HCT116 (cell line): Measurements from ENCODE around the gene TFIP11. TPM values are rescaled to one million over a fixed set of nuclear protein-coding genes. Genes with fewer than 3 reads are reported as not detected.

Experiments
- ATAC-seq: fragments of 200-7000 bp; cut with Tn5 transposase; 2 replicates; pipeline ENCODE4 v1.9.1; 2020; ENCODE audit warnings: mild to moderate bottlenecking, moderate library complexity
- BruUV-seq: library from RNA; stranded (reverse); fragments of 400-500 nt; replicated peaks from 2 replicates; lab custom pipeline; 2021; lab: Mats Ljungman, UMichigan
- CTCF ChIA-PET: fragments of 300-600 bp; sonication (Branson Sonifier 250); formaldehyde crosslinking; loops from one replicate; lab custom pipeline; 2021; ENCODE audit warnings: antibody characterized with exemption; lab: Charles Lee
- POLR2A ChIA-PET: fragments of 300-600, 350-600 bp; sonication (Branson Sonifier 250); formaldehyde crosslinking; loops from one replicate; lab custom pipeline; 2021; ENCODE audit warnings: antibody characterized with exemption; lab: Charles Lee
- RAD21 ChIA-PET, 2 experiments: fragments of 300-600 bp; sonication (Branson Sonifier 250); formaldehyde crosslinking; loops; one replicate each; lab custom pipeline; 2023; ENCODE audit warnings: low total read pairs in 2 of 2; ENCODE audit not compliant: uncharacterized antibody in 2 of 2, unreplicated experiment in 2 of 2, low non-redundant PET in 1 of 2; lab: Charles Lee
- DNase-seq: peaks from one replicate; pipeline ENCODE4 v3.0.0-alpha.2; 2010; ENCODE audit warnings: low read depth, low spot score
- H2AFZ ChIP-seq: fragments of 200-600 bp; shearing (Covaris generic), sonication (generic); 2 replicates; pipeline ENCODE4 v1.6.1; 2017; ENCODE audit warnings: low read depth, mixed run types, mixed read lengths, antibody characterized with exemption, low read length; ENCODE audit not compliant: poor library complexity, severe bottlenecking
- H3K27ac ChIP-seq: 2 replicates; pipeline ENCODE4 v1.5.1; 2012; ENCODE audit warnings: low read depth, low read length
- H3K27me3 ChIP-seq: fragments of 200-600 bp; sonication (generic); 2 replicates; pipeline ENCODE4 v1.6.1; 2016; ENCODE audit warnings: mixed run types, low read length, mixed read lengths; ENCODE audit not compliant: insufficient read depth
- H3K36me3 ChIP-seq, 2 experiments: fragments of 200-500 bp in 1 of 2; fragments of 200-600 bp in 1 of 2; sonication (Bioruptor generic) in 1 of 2; sonication (generic) in 1 of 2; 2 replicates each; pipeline versions ENCODE4 v1.5.1 to v1.6.1; 2014 to 2016; ENCODE audit warnings: low read length in 2 of 2, inconsistent platforms in 1 of 2, mixed read lengths in 1 of 2, mixed run types in 1 of 2; ENCODE audit not compliant: insufficient read depth in 2 of 2, control insufficient read depth in 1 of 2
- H3K4me1 ChIP-seq, 2 experiments: fragments of 200-600 bp in 1 of 2; sonication (generic) in 1 of 2; 2 replicates each; pipeline versions ENCODE4 v1.5.1 to v1.6.1; 2012 to 2017; ENCODE audit warnings: low read length in 2 of 2, inconsistent platforms in 1 of 2, mild to moderate bottlenecking in 1 of 2, mixed read lengths in 1 of 2, mixed run types in 1 of 2, moderate library complexity in 1 of 2; ENCODE audit not compliant: insufficient read depth in 2 of 2, control insufficient read depth in 1 of 2
- H3K4me2 ChIP-seq: fragments of 200-600 bp; sonication (generic); 2 replicates; pipeline ENCODE4 v1.6.1; 2017; ENCODE audit warnings: mixed run types, low read length, mixed read lengths
- H3K4me3 ChIP-seq, 2 experiments: fragments of 200-600 bp in 1 of 2; sonication (generic) in 1 of 2; replicated peaks in 1 of 2; 2 replicates each; pipeline ENCODE4 v1.5.1; 2011 to 2016; ENCODE audit warnings: low read length in 2 of 2, control low read depth in 1 of 2, low read depth in 1 of 2, mild to moderate bottlenecking in 1 of 2, mixed read lengths in 1 of 2, mixed run types in 1 of 2
- H3K79me2 ChIP-seq: fragments of 200-600 bp; sonication (generic); 2 replicates; pipeline ENCODE4 v1.6.1; 2017; ENCODE audit warnings: mild to moderate bottlenecking, mixed run types, low read length, moderate library complexity, mixed read lengths; ENCODE audit not compliant: insufficient read depth
- H3K9ac ChIP-seq: fragments of 200-600 bp; sonication (generic); 2 replicates; pipeline ENCODE4 v1.6.1; 2016; ENCODE audit warnings: low read length, mixed read lengths
- H3K9me2 ChIP-seq: fragments of 200-600 bp; sonication (generic), shearing (Covaris generic); 2 replicates; pipeline ENCODE4 v1.6.1; 2017; ENCODE audit warnings: mixed run types, mild to moderate bottlenecking, moderate library complexity; ENCODE audit not compliant: insufficient read depth
- H3K9me3 ChIP-seq, 2 experiments: fragments of 200-500 bp in 1 of 2; fragments of 200-600 bp in 1 of 2; sonication (Bioruptor generic) in 1 of 2; sonication (generic) in 1 of 2; 2 replicates each; pipeline ENCODE4 v1.6.1; 2014 to 2017; ENCODE audit warnings: low read length in 2 of 2, mixed read lengths in 2 of 2, inconsistent platforms in 1 of 2, low read depth in 1 of 2, mild to moderate bottlenecking in 1 of 2, mixed run types in 1 of 2, moderate library complexity in 1 of 2; ENCODE audit not compliant: control insufficient read depth in 1 of 2, insufficient read depth in 1 of 2
- H4K20me1 ChIP-seq: fragments of 200-600 bp; sonication (generic), shearing (Covaris generic); 2 replicates; pipeline ENCODE4 v1.6.1; 2017; ENCODE audit warnings: mixed run types, mild to moderate bottlenecking, moderate library complexity; ENCODE audit not compliant: insufficient read depth
- CBX3 ChIP-seq: IDR thresholded peaks from 2 replicates; pipeline ENCODE4 v1.6.1; 2012; ENCODE audit warnings: low read depth
- EGR1 ChIP-seq: IDR thresholded peaks from 2 replicates; pipeline ENCODE4 v1.6.1; 2012; ENCODE audit warnings: low read depth
- ELF1 ChIP-seq: IDR thresholded peaks from 2 replicates; pipeline ENCODE4 v1.6.1; 2012; ENCODE audit warnings: low read depth, borderline replicate concordance
- EZH2 ChIP-seq: fragments of 200-600 bp; sonication (generic); IDR thresholded peaks from 2 replicates; pipeline ENCODE4 v1.6.1; 2017; ENCODE audit warnings: antibody characterized with exemption, mixed run types
- JUND ChIP-seq: IDR thresholded peaks from 2 replicates; pipeline ENCODE4 v1.6.1; 2012
- POLR2A ChIP-seq: IDR thresholded peaks from 2 replicates; pipeline ENCODE4 v1.7.0; 2011; ENCODE audit warnings: borderline replicate concordance; ENCODE audit not compliant: insufficient read depth, insufficient read length; ENCODE audit errors: extremely low read depth
- POLR2AphosphoS5 ChIP-seq: IDR thresholded peaks from 2 replicates; pipeline ENCODE4 v1.6.1; 2011; ENCODE audit warnings: mild to moderate bottlenecking, low read depth, low read length, moderate library complexity
- SIN3A ChIP-seq: IDR thresholded peaks from 2 replicates; pipeline ENCODE4 v1.6.1; 2012; ENCODE audit warnings: low read depth
- SP1 ChIP-seq: IDR thresholded peaks from 2 replicates; pipeline ENCODE4 v1.6.1; 2012; ENCODE audit warnings: low read depth
- SRF ChIP-seq: IDR thresholded peaks from 2 replicates; pipeline ENCODE4 v1.6.1; 2012; ENCODE audit warnings: low read depth
- ZFX ChIP-seq: fragments of 450-650 bp; IDR thresholded peaks from 2 replicates; pipeline ENCODE4 v1.6.1; 2017
- ZNF274 ChIP-seq: fragments of 200-500 bp; sonication (Bioruptor generic); IDR thresholded peaks from 2 replicates; pipeline ENCODE4 v1.6.1; 2014; ENCODE audit warnings: mild to moderate bottlenecking, low read depth, low read length, inconsistent platforms
- intact Hi-C: fragments of 100-400 bp; cut with micrococcal nuclease; formaldehyde crosslinking; loops from 2 replicates; pipeline ENCODE4 v1.10.0; 2022
- total RNA-seq: library from RNA; stranded (reverse); gene quantifications from one replicate; pipeline ENCODE4 v1.2.1, GENCODE V29; 2021; ENCODE audit not compliant: unreplicated experiment
- TF ChIP-seq, protein P1 (sequence below): IDR thresholded peaks from 2 replicates; pipeline ENCODE4 v1.6.1; 2011; ENCODE audit warnings: mild to moderate bottlenecking, low read length, moderate library complexity; ENCODE audit not compliant: insufficient replicate concordance; ENCODE audit errors: extremely low read depth
- TF ChIP-seq, protein P2 (sequence below): IDR thresholded peaks from 2 replicates; pipeline ENCODE4 v1.6.1; 2012
- TF ChIP-seq, protein P3 (sequence below), 3 experiments: fragments of 200-600 bp in 1 of 3; sonication (generic) in 1 of 3; IDR thresholded peaks in 2 of 3; conservative IDR thresholded peaks in 1 of 3; 2 replicates each; pipeline ENCODE4 v1.5.1; 2012 to 2017; ENCODE audit warnings: low read depth in 2 of 3, low read length in 2 of 3, antibody characterized with exemption in 1 of 3, borderline replicate concordance in 1 of 3, control low read depth in 1 of 3, mild to moderate bottlenecking in 1 of 3, mixed read lengths in 1 of 3, mixed run types in 1 of 3, moderate library complexity in 1 of 3; ENCODE audit not compliant: insufficient read depth in 1 of 3

The TFIP11 gene
- total RNA-seq, 1 experiment from 2014 or later = 28.1 TPM

DNA sequence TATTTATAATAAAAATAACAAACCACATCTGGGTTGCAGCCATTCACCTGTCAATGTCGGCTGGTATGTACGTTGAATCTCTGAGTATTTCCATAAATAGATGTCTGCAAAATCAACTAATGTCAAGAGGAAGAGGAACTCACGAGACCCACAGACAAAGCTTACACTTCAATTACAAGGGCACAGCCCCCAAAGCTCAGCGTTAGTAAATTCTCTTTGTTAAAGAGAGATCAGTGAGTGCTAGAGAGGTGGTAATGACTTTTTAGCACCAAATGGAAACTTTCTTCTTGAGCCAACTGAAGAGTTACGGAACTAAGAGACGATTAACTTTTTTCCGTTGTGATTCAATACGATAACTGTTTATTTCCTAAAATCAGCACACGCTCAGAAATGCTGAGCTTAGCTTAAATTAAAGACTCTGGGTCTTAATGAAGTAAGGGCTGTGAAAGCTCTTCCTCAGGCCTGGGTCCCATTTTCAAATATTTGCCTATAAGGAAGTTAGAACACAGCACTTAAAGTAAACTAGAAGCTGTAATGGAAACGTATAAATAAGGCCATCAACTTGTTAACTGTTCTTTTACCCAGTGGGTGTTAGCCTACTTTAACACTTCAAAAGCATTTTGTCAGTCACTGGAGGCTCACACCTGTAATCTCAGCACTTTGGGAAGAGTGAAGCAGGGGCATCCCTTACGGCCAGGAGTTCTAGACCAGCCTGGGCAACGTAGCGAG, 22.8 kb upstream of the TFIP11 start (continued):
- TF ChIP-seq, protein P1, sequence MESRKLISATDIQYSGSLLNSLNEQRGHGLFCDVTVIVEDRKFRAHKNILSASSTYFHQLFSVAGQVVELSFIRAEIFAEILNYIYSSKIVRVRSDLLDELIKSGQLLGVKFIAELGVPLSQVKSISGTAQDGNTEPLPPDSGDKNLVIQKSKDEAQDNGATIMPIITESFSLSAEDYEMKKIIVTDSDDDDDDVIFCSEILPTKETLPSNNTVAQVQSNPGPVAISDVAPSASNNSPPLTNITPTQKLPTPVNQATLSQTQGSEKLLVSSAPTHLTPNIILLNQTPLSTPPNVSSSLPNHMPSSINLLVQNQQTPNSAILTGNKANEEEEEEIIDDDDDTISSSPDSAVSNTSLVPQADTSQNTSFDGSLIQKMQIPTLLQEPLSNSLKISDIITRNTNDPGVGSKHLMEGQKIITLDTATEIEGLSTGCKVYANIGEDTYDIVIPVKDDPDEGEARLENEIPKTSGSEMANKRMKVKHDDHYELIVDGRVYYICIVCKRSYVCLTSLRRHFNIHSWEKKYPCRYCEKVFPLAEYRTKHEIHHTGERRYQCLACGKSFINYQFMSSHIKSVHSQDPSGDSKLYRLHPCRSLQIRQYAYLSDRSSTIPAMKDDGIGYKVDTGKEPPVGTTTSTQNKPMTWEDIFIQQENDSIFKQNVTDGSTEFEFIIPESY = no peak
- TF ChIP-seq POLR2A (no peak), JUND (no peak), SRF (no peak), EGR1 (no peak)
- TF ChIP-seq, all 23 proteins: peak for 0

DNA sequence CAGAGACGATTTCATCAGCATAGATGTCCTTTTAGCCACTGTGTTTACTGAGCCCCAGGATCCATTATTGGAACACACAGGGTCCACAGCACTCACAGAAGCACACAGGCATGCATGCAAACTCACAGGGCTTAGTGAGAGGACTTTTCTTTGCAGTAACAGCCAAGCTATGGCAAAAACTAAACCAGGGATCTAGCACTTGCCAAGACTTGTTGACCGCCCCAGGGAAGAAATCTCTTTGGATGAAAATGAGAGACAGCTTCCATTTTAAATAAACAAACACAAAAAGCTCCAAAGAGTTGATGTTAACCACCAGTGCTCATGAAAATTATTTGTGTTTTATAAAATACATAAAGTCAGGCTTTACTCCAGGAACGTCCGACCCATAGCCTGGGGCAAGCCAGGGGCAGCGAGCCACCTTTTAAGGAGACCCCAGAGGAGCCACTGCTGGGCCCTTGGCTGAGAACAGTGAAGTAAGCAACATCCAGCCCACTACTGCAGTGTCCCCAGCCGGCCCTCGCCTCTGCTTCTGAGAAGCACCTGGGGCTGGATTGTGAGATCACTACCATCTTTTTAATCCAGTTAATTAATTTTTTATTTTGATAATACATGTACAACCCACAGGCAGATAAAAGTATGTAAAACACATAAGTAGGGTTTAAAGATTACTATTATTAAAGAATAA, 22.0 kb upstream of the TFIP11 start:
- intact Hi-C loops = no loop called here
- ATAC-seq = no peak
- CTCF ChIA-PET = no interaction called here
- RAD21 ChIA-PET = no interaction called here
- POLR2A ChIA-PET = no interaction called here
- H3K27me3 ChIP-seq = no peaks in the 10 kb centered on the region
- no peak overlapping the region for H3K4me3 ChIP-seq
- no peaks in the 10 kb centered on the region for H3K79me2 ChIP-seq
- no peaks in the 10 kb centered on the region for H3K4me1 ChIP-seq
- H3K27ac ChIP-seq = no peak overlapping the region
- H3K4me2 ChIP-seq = no peak overlapping the region
- BruUV-seq = no TSS peak
- no peak overlapping the region for H2AFZ ChIP-seq
- no peaks in the 10 kb centered on the region for H3K9me3 ChIP-seq
- TF ChIP-seq ZFX (no peak), SRF (no peak), SP1 (no peak), EZH2 (no peak), CBX3 (no peak), SIN3A (no peak), POLR2AphosphoS5 (no peak), EGR1 (no peak), ZNF274 (no peak), JUND (no peak), ELF1 (no peak), POLR2A (no peak)
- TF ChIP-seq, protein P2, sequence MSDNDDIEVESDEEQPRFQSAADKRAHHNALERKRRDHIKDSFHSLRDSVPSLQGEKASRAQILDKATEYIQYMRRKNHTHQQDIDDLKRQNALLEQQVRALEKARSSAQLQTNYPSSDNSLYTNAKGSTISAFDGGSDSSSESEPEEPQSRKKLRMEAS = no peak
- TF ChIP-seq, protein P1 = no peak
- TF ChIP-seq, protein P3, sequence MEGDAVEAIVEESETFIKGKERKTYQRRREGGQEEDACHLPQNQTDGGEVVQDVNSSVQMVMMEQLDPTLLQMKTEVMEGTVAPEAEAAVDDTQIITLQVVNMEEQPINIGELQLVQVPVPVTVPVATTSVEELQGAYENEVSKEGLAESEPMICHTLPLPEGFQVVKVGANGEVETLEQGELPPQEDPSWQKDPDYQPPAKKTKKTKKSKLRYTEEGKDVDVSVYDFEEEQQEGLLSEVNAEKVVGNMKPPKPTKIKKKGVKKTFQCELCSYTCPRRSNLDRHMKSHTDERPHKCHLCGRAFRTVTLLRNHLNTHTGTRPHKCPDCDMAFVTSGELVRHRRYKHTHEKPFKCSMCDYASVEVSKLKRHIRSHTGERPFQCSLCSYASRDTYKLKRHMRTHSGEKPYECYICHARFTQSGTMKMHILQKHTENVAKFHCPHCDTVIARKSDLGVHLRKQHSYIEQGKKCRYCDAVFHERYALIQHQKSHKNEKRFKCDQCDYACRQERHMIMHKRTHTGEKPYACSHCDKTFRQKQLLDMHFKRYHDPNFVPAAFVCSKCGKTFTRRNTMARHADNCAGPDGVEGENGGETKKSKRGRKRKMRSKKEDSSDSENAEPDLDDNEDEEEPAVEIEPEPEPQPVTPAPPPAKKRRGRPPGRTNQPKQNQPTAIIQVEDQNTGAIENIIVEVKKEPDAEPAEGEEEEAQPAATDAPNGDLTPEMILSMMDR (IDR thresholded peaks at IDR 0.05 in 2 of 3, conservative IDR thresholded peaks at IDR 0.05 in 1 of 3; ENCODE audit: borderline replicate concordance in 1 of 3, insufficient read depth in 1 of 3, low read depth in 2 of 3, low read length in 2 of 3) = no peak
- peaks cover 0 to 2% of the 10 kb centered on the region in 2 experiments; a peak in 2 of 4 replicates for H3K36me3 ChIP-seq
- H4K20me1 ChIP-seq = no peaks in the 10 kb centered on the region
- no peak overlapping the region for H3K9ac ChIP-seq
- no peak for DNase-seq
- H3K9me2 ChIP-seq = no peaks in the 10 kb centered on the region
